Forelimb muscle (tissue), 1 donor: Measurements from ENCODE around the gene SMIM11. TPM values are rescaled to one million over a fixed set of nuclear protein-coding genes. Genes with fewer than 3 reads are reported as not detected.
A peak's percentile ranks its signal among the peaks of the same experiment; 100 is the strongest.
"Not testable (repeated sequence)": the region's sequence is repeated elsewhere in the genome, so short reads cannot be mapped to it uniquely, and the experiment has no call there.

Experiments used
- DNase-seq: peaks from one replicate; pipeline ENCODE4 v3.0.0-alpha.2; 2013; ENCODE audit warnings: low read depth
- polyA plus RNA-seq: library from polyadenylated mRNA; unstranded; fragments of 120-200 nt; gene quantifications from one replicate; pipeline ENCODE4 v1.2.1, GENCODE V29; 2013; ENCODE audit not compliant: insufficient read length

The SMIM11 gene
- polyA plus RNA-seq, 1 donor: 1.7 TPM

DNA sequence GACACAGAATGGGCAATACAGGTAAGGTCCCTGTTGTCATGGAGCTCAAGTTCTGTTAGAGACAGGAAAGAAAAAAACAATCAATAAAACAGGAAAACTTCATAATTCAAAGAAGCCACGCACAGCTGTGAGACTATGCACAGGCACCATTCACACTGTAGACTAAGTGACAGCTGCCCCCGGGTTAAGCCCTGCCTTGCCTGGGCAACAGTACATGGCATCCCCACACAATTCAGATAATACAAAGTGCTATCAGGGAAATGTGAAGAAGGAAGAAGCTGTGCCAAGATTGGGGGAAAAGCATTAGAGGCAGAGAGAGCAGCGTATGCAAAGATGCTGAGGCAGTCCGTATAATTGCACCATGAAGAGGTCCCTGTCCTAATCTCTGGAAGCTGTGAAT, 20.5 kb upstream of the SMIM11 start:
- DNase-seq: no peak

- DNase-seq: no peak
Measured at GRCh38 chr21:34355570-34355969, 19.7 kb upstream of the SMIM11 start.

- DNase-seq: no peak
Measured at GRCh38 chr21:34357889-34358288, 17.4 kb upstream of the SMIM11 start.

GRCh38 chr21:34358866-34359265, 16.4 kb upstream of the SMIM11 start:
- DNase-seq: no peak

DNA sequence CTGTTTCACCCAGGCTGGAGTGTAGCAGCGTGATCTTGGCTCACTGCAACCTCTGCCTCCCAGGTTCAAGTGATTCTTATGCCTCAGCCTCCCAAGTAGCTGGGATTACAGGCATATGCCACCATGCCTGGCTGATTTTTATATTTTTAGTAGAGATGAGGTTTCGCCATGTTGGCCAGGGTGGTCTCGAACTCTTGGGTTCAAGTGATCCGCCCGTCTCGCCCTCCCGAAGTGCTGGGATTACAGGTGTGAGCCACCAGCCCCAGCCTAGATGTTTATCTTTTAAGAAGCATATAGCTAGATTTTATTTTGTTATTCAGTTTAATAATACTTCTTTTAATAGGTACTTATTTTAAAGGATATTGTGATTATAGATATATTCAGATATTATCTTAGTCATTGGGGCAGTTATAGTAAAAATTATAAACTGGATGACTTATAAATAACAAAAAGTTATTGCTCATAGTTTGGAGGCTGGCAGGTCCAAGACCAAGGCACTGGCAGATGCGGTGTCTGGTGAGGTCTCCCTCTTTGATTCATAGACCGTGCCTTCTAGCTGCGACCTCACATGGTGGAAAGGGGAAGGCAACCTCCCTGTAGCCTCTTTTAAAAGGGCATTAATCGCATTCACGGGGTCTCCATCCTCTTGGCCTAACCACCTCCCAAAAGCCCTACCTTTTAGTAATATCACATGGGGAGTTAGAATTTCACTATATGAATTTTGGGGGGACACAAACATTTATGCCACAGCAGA, 14.6 kb upstream of the SMIM11 start:
- no peak for DNase-seq

DNA sequence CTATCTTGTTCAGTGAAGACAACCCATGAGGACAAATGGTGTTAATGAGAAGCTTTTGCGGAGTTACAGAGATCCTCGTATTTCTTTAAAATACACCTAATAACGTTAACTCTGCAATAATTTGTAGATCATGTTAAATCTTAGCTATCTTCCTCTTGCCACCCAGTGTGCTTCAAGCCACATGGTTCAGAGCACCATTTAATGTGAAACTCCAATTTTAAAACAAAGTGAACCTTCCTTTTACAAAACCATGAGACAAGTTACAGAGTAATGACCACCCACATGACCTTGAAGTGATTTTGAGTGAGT, 13.2 kb upstream of the SMIM11 start:
- DNase-seq: no peak

GRCh38 chr21:34362670-34363069, 12.6 kb upstream of the SMIM11 start:
- no peak for DNase-seq

DNA sequence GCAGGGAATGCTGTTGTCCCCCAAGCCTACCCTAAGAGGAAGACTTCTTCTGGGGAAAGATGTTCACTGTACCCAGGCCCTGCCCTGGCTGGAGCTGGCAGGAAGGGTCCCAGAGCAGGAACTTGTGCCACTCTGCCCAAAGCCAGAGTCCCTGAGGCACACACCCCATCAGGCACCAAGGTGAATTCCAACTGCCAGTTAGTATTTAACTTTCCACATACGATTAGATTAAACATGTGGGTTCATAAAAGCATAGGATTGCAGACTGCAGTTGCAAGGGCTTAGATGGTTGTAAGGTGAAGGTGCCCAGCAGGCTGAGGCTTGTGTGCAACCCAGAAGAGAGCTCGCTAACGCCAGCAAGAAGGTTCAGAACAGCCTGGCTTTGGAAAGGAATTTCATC, 11.6 kb upstream of the SMIM11 start, which contains the start of gene KCNE2:
TSS of gene KCNE2 (plus strand) at position 274 of the 400 bp plus-strand sequence. CDS start 6,473 bp downstream, outside the sequence.
- DNase-seq: no peak

- no peak for DNase-seq
Measured at GRCh38 chr21:34364921-34365320, 10.4 kb upstream of the SMIM11 start.

GRCh38 chr21:34365809-34366208, 9.5 kb upstream of the SMIM11 start:
- no peak for DNase-seq

- DNase-seq: peak; percentile 25
Measured at GRCh38 chr21:34367320-34367935, 7.9 kb upstream of the SMIM11 start.

DNA sequence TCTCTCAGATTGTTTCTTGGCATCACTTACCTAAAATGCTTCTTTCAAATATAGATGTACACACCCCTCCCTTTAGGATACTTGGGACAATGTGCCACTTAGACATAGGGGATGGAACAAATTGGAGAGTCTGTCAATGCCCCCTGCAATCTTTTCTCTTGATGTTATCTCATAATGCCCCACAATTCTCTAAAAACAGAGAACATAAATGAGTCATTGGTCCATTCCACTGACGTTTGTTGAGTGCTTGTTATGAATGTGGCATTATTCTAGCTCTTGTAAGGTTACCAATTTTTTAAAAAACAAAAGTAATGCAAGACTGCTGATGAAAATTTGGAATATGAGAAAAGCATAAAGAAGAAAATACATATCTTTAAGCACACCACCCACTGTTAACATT, 5.6 kb upstream of the SMIM11 start:
- no peak for DNase-seq

DNA sequence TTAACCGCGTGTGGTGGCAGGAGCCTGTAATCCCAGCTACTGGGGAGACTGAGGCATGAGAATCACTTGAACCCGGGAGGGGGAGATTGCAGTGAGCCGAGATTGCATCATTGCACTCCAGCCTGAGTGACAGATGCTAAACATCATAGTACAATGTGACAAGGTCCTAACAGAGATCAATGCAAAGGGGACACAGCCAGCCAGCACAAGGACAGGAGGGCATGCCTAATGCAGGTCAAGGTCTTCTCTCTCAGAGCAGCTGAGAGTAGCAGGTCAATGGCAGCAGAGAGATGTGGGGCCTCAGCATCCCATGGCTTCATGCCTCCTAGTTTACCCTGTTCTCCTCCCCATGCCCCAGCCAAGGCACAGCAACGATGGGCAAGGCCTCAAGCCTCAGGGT, 3.0 kb upstream of the SMIM11 start:
- no peak for DNase-seq

GRCh38 chr21:34374462-34374861, 845 bp upstream of the SMIM11 start:
- not testable (repeated sequence) for DNase-seq

DNA sequence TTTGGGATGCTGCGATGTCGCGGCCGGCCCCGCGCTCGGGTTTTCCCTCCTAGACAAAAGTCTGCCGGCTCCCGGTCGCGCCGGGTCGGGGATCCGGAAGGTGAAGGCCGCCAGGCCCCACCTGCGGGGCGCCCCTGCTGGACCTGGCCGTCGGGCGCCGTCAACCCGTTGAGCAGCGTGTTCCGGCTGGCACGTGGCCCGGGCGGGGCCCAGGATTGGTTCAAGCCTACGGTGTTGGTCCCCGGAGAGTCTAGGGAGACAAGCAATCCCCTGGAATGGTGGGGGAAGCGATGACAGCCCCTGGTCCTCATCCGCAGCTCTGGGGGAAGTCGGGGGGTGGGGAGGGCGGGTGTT, 289 bp downstream of the SMIM11 start:
- not testable (repeated sequence) for DNase-seq

- not testable (repeated sequence) for DNase-seq
Measured at GRCh38 chr21:34383138-34383537, 7.8 kb downstream of the SMIM11 start.

DNA sequence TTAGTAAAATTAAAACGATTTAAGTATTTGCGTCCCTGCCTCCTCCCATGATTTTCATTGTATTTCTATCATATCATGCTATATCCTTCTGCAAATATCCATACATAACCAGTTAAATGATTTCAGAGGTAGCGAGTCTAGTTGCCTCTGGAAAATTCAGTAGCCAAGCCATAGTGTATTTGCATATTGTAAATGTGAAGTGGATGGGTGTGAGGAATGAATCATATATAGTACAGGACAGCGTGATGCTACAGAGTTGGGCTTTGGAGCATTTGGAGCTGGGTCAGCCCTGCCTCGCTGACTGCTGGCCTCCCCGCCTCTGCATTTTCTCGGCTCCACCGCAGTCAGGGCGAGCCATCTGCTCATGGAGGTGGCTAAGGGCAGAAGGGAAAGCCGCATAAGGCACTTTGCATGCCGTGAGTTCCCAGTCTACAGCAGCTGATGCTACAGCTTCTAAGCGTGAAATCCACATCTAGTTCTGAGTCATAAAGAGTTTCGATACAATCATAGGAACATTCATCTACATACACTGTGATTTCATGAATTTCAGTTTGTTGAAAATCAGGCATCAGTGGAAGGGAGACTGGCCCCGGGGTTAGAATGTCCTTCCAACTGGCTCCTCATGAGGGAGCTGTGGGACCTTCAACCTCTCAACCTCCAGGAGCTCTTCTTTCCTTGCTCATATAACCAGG, 8.6 kb downstream of the SMIM11 start:
- DNase-seq: not testable (repeated sequence)

DNA sequence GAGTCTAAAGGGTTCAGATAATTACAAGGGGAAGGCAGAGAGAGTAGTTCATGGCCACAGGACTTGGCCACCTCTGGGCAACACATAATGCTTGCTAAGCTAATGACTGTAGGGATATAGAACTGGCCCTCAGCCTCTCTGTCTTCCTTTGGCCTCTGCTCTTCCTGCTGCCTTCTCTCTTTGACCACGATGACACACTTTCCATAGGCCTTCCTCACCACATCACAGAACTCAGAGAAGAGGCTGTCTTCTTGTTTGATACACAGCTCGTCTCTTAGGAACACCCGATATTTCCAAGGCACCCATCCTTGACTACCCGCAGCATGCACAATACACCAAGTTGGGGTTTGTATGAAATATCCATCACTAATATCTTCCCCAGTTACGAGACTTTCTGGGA, 25.2 kb downstream of the SMIM11 start:
- DNase-seq: not testable (repeated sequence)

GRCh38 chr21:34404742-34405141, 29.4 kb downstream of the SMIM11 start:
- not testable (repeated sequence) for DNase-seq

DNA sequence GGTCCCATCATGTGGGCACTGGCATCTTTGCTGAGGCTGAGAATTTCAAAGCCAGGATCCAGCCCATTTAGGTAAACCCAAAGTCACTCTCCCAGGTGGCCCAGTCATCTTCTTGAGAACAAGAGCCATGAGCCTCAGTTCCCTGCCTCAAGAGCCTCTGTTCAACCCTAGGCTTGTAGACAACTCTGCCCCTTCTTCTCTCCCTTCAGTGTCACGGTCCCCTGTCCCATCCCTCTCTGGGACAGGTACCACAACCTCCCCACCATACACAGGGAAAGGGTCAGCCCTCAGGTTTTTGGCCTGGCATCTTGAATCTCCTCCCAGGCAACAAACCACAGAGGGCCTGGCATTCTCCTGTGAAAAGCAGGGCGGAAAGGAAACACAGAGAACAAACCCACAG, 30.4 kb downstream of the SMIM11 start:
- DNase-seq: not testable (repeated sequence)

DNA sequence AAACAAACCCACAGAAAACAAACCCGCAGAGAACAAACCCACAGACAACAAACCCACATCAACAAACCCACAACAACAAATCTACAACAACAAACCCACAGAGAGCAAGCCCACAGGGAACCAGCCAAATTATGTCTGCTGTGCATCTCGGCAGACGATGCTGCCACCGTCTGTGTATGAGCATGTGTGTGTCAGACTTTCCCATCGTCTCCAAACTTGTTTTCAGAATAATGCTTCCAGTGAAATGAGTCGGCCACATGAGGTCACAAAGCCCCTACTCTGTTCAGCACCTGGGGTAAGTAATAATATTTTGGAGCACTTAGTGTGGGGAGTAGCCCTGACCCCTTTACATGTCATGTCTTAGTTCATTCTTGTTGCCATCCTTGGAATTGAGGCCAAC, 30.8 kb downstream of the SMIM11 start:
- not testable (repeated sequence) for DNase-seq

- DNase-seq: not testable (repeated sequence)
Measured at GRCh38 chr21:34406676-34407075, 31.4 kb downstream of the SMIM11 start.

GRCh38 chr21:34407294-34407693, 32.0 kb downstream of the SMIM11 start:
- not testable (repeated sequence) for DNase-seq
